Left ventricle myocardium inferior (tissue), 1 donor: Measurements from ENCODE around the gene ANAPC16. TPM values are rescaled to one million over a fixed set of nuclear protein-coding genes. Genes with fewer than 3 reads are reported as not detected.

ENCODE experiments used
- DNase-seq: peaks from one replicate; pipeline ENCODE4 v3.0.0-alpha.2; 2020
- H3K27ac ChIP-seq: fragments of 200-600 bp; replicated peaks from 2 replicates; pipeline ENCODE4 v1.8.0; 2021
- H3K27me3 ChIP-seq: fragments of 200-600 bp; 2 replicates; pipeline ENCODE4 v1.8.0; 2021; ENCODE audit warnings: low read depth
- H3K36me3 ChIP-seq: fragments of 200-600 bp; 2 replicates; pipeline ENCODE4 v1.8.0; 2021
- H3K4me1 ChIP-seq: fragments of 200-600 bp; 2 replicates; pipeline ENCODE4 v1.8.0; 2021
- H3K4me3 ChIP-seq: fragments of 200-600 bp; 2 replicates; pipeline ENCODE4 v1.8.0; 2021; ENCODE audit warnings: mild to moderate bottlenecking, moderate library complexity
- H3K9me3 ChIP-seq: fragments of 200-600 bp; replicated peaks from 2 replicates; pipeline ENCODE4 v1.8.0; 2021
- intact Hi-C: fragments of 100-400 bp; cut with micrococcal nuclease; formaldehyde crosslinking; loops from one replicate; pipeline ENCODE4 v1.11.0; 2022
- total RNA-seq: library from RNA; stranded (reverse); fragmentation: NEBNext Ultra II Directional; extraction: Animal tissue kit (Norgen Biotek cat#: 25700); gene quantifications from one replicate; pipeline ENCODE4 v1.2.1, GENCODE V29; 2021
- TF ChIP-seq, protein P1 (sequence below): fragments of 200-600 bp; IDR thresholded peaks from 2 replicates; pipeline ENCODE4 v1.8.0; 2021; ENCODE audit warnings: antibody characterized with exemption, mild to moderate bottlenecking, borderline replicate concordance
- donor health status: DM: no; HTN: yes; CAD: no; lungs with severe emphysema.

ANAPC16 gene
- total RNA-seq, 1 donor from 2014 or later, result 256 TPM

DNA sequence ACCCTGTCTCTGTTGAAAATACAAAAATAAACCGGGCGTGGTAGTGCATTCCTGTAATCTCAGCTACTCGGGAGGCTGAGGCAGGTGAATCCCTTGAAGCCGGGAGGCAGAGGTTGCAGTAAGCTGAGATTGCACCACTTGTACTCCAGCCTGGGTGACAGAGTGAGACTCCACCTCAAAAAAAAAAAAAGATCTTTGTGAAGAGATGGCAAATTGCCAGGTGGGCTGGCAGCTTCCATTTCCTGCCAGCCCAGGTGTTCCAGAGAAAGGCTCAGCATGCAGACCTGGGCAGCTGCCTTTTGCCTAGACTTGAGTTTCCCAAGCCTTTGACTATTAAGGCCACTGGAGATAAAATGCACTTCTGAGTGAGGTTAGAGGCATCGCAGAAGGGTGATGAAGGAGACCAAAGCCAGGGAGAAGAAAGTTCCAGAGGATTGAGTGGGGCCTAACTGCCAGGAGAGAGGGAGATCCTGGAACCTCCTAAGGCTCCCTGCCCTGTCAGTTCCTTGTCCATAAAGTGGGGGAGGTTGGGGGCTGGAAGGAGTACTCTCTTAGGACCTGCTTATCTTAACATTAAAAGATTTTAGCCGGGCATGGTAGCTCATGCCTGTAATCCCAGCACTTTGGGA, 47.9 kb downstream of the ANAPC16 start:
- peak overlapping the region; percentile 33 for H3K27ac ChIP-seq
- no peaks in the 10 kb centered on the region for H3K27me3 ChIP-seq
- peaks cover 47% of the 10 kb centered on the region for H3K4me1 ChIP-seq
- TF ChIP-seq, protein P1, sequence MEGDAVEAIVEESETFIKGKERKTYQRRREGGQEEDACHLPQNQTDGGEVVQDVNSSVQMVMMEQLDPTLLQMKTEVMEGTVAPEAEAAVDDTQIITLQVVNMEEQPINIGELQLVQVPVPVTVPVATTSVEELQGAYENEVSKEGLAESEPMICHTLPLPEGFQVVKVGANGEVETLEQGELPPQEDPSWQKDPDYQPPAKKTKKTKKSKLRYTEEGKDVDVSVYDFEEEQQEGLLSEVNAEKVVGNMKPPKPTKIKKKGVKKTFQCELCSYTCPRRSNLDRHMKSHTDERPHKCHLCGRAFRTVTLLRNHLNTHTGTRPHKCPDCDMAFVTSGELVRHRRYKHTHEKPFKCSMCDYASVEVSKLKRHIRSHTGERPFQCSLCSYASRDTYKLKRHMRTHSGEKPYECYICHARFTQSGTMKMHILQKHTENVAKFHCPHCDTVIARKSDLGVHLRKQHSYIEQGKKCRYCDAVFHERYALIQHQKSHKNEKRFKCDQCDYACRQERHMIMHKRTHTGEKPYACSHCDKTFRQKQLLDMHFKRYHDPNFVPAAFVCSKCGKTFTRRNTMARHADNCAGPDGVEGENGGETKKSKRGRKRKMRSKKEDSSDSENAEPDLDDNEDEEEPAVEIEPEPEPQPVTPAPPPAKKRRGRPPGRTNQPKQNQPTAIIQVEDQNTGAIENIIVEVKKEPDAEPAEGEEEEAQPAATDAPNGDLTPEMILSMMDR, result no peak
- H3K9me3 ChIP-seq, result no peaks in the 10 kb centered on the region
- no peak for DNase-seq
- no peaks in the 10 kb centered on the region for H3K36me3 ChIP-seq
- intact Hi-C loops, result no loop called here
- no peak overlapping the region for H3K4me3 ChIP-seq

DNA sequence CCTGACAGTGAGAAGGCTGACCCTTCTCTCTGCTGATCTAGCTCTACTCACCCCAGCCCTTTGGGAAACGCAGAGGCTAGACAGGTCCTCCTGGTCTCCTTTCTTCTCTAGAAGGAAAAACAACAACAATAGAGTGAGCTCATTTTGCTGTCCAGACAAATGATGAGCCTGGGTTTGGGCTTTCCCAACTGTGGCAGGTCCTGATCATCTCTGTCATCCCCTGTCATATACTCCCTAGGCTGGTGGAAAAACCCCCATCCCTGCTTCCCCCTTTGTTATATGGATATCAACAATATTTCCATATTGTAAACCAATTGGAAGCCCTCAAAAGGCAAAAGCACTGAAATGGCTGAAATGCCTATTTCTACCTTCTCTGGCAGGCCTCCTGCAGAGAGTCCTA, 48.7 kb downstream of the ANAPC16 start:
- no peak overlapping the region for H3K4me3 ChIP-seq
- H3K27ac ChIP-seq, result no peak overlapping the region
- no peak for DNase-seq
- H3K9me3 ChIP-seq, result no peaks in the 10 kb centered on the region
- H3K27me3 ChIP-seq, result no peaks in the 10 kb centered on the region
- no peaks in the 10 kb centered on the region for H3K36me3 ChIP-seq
- TF ChIP-seq, protein P1, result no peak
- H3K4me1 ChIP-seq, result peaks cover 39% of the 10 kb centered on the region
- intact Hi-C loops, result no loop called here

DNA sequence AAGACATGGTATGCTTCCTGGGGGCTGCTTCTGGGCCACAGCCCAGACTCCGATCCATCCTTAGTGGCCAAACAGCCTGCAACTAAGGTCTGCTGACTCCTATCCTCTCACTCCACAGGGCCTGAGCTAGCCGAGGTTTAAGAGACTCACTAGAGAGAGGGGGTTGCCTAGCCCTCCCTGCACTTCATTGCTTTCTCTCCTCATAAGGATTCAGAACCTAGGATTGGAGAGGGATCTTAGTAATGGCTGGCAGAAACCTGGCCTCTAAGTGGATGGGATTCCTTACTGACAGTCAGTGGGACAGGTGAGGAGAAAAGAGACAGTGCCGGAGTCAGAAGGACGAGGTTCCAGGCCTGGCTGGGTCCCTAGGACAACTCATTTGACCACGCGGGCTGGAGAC, 49.7 kb downstream of the ANAPC16 start:
- TF ChIP-seq, protein P1, result no peak
- H3K4me1 ChIP-seq, result peaks cover 31% of the 10 kb centered on the region
- no peak overlapping the region for H3K4me3 ChIP-seq
- no peak overlapping the region for H3K27ac ChIP-seq
- DNase-seq, result no peak
- intact Hi-C loops, result no loop called here
- no peaks in the 10 kb centered on the region for H3K27me3 ChIP-seq
- no peaks in the 10 kb centered on the region for H3K9me3 ChIP-seq
- no peaks in the 10 kb centered on the region for H3K36me3 ChIP-seq

DNA sequence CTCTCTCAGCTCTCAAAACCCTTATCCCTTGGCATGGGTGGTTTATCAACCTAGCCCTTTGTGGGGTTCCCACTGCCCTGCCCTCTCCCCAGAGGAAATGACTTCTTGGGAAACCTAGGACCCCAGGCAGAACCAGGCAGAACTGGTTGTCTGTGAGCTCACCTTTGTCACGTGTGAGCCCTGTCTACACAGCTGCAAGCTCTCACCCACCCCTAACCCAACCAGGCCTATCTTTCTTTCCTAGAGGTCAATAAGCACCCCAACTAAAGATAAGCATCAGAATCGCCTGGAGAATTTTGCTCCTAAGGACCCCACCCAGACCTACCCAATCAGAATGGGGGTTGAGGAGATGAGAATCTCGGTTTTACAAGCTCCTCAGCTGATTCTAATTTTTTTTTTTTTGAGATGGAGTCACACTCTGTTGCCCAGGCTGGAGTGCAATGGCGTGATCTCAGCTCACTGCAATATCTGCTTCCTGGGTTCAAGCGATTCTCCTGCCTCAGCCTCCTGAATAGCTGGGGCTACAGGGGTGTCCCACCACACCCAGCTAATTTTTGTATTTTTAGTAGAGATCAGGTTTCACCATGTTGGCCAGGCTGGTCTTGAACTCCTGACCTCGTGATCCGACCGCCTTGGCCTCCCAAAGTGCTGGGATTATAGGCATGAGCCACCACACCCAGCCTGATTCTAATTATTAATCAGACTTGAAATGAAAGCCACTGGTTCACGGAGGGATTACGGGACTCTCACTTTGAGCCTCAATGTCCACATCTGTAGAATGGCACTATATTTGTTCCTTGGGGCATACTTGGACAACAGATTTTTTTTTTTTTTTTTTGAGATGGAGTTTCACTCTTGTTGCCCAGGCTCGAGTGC, 50.4 kb downstream of the ANAPC16 start:
- Histone ChIP-seq H3K4me1 (peaks cover 31% of the 10 kb centered on the region), H3K36me3 (no peaks in the 10 kb centered on the region), H3K27me3 (no peaks in the 10 kb centered on the region), H3K27ac (no peak overlapping the region), H3K9me3 (no peaks in the 10 kb centered on the region), H3K4me3 (no peak overlapping the region)
- TF ChIP-seq, protein P1, result no peak
- DNase-seq, result no peak
- intact Hi-C loops, result no loop called here

DNA sequence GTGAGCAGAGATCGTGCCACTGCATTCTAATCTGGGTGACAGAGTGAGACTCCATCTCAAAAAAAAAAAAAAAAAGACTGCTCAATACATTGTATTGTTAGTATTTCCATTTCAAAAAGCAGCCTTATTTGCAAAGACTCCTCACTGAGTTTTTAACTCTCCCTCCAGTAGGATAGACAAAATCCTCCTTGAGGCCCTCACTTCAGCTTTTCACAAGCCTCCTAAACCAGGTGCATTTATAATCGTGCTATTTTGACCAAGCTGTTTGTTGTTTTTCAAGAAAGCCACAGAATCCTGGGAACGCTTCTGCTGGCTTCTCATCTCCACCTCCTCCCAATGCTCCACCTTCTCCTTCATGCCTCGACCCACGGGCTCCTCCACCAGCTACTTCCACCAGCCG, 51.6 kb downstream of the ANAPC16 start:
- DNase-seq, result no peak
- intact Hi-C loops, result no loop called here
- Histone ChIP-seq H3K27ac (no peak overlapping the region), H3K4me1 (peaks cover 32% of the 10 kb centered on the region), H3K36me3 (no peaks in the 10 kb centered on the region), H3K9me3 (no peaks in the 10 kb centered on the region), H3K27me3 (no peaks in the 10 kb centered on the region), H3K4me3 (no peak overlapping the region)
- TF ChIP-seq, protein P1, result no peak
